HG03103 (cell line): Measurements from ENCODE around the gene PRSS56.

Experiments used
- ATAC-seq: cut with Tn5 transposase; IDR thresholded peaks from one replicate; pipeline ENCODE4 v1.9.1; 2021; ENCODE audit warnings: low read depth; ENCODE audit not compliant: unreplicated experiment

The PRSS56 gene

GRCh38 chr2:232498452-232498851 is 21.7 kb upstream of the PRSS56 start:
- ATAC-seq = no peak

GRCh38 chr2:232501331-232501771 is 18.8 kb upstream of the PRSS56 start:
- ATAC-seq = no peak

GRCh38 chr2:232501794-232502390 is 18.3 kb upstream of the PRSS56 start:
- ATAC-seq = no peak

- ATAC-seq = no peak
Measured at GRCh38 chr2:232502511-232502910, 17.7 kb upstream of the PRSS56 start.

- no peak for ATAC-seq
Measured at GRCh38 chr2:232502911-232503808, 17.0 kb upstream of the PRSS56 start.

- no peak for ATAC-seq
Measured at GRCh38 chr2:232503809-232504323, 16.3 kb upstream of the PRSS56 start.

GRCh38 chr2:232504438-232504837 is 15.8 kb upstream of the PRSS56 start:
- no peak for ATAC-seq

GRCh38 chr2:232505856-232506255 is 14.3 kb upstream of the PRSS56 start:
- no peak for ATAC-seq

GRCh38 chr2:232506709-232507108 is 13.5 kb upstream of the PRSS56 start:
- no peak for ATAC-seq

- no peak for ATAC-seq
Measured at GRCh38 chr2:232508251-232508650, 11.9 kb upstream of the PRSS56 start.

GRCh38 chr2:232511336-232511890 is 8.8 kb upstream of the PRSS56 start:
- ATAC-seq = no peak

GRCh38 chr2:232512602-232513001 is 7.6 kb upstream of the PRSS56 start:
- no peak for ATAC-seq

- no peak for ATAC-seq
Measured at GRCh38 chr2:232513353-232513752, 6.8 kb upstream of the PRSS56 start.

- no peak for ATAC-seq
Measured at GRCh38 chr2:232515639-232516038, 4.5 kb upstream of the PRSS56 start.

- no peak for ATAC-seq
Measured at GRCh38 chr2:232516551-232516950, 3.6 kb upstream of the PRSS56 start.

GRCh38 chr2:232518844-232519243 is 1.3 kb upstream of the PRSS56 start:
- no peak for ATAC-seq

GRCh38 chr2:232520489-232520888 is 301 bp downstream of the PRSS56 start:
- ATAC-seq = no peak

- ATAC-seq = no peak
Measured at GRCh38 chr2:232521098-232521497, 910 bp downstream of the PRSS56 start.

GRCh38 chr2:232521959-232522622 is 1.9 kb downstream of the PRSS56 start:
- no peak for ATAC-seq

GRCh38 chr2:232522623-232523401 is 2.6 kb downstream of the PRSS56 start:
- ATAC-seq = no peak
